OCI-LY7 (cell line): ENCODE data around the gene SNRPA1. TPM values are rescaled to one million over a fixed set of nuclear protein-coding genes. Genes with fewer than 3 reads are reported as not detected.

ENCODE experiments used
- BruUV-seq: library from RNA; stranded (reverse); fragments of 400-500 nt; replicated peaks from 2 replicates; lab custom pipeline; 2021; lab: Mats Ljungman, UMichigan
- CTCF ChIA-PET: fragments of 300-600 bp; sonication (Branson Sonifier 250); formaldehyde crosslinking; loops from one replicate; lab custom pipeline; 2022; ENCODE audit warnings: antibody characterized with exemption; ENCODE audit not compliant: unreplicated experiment; lab: Charles Lee
- POLR2A ChIA-PET: fragments of 300-600 bp; sonication (Branson Sonifier 250); formaldehyde crosslinking; loops from one replicate; lab custom pipeline; 2022; ENCODE audit warnings: antibody characterized with exemption; lab: Charles Lee
- DNase-seq: peaks from one replicate; pipeline ENCODE4 v3.0.0-alpha.2; 2015; ENCODE audit warnings: low spot score
- H2AFZ ChIP-seq: fragments of 200-600 bp; sonication (generic), shearing (Covaris generic); 2 replicates; pipeline ENCODE4 v1.6.1; 2014; ENCODE audit warnings: mild to moderate bottlenecking, antibody characterized with exemption, low read length, moderate library complexity
- H3K27ac ChIP-seq: fragments of 200-600 bp; sonication (generic); 2 replicates; pipeline ENCODE4 v1.5.1; 2014; ENCODE audit warnings: mixed run types, low read depth, mild to moderate bottlenecking, moderate library complexity, low read length, inconsistent platforms; ENCODE audit not compliant: poor library complexity, severe bottlenecking
- H3K36me3 ChIP-seq: fragments of 200-600 bp; sonication (generic); 2 replicates; pipeline ENCODE4 v1.6.1; 2014; ENCODE audit warnings: mild to moderate bottlenecking, antibody characterized with exemption, low read length, moderate library complexity, mixed read lengths; ENCODE audit not compliant: insufficient read depth
- H3K4me1 ChIP-seq: fragments of 200-600 bp; sonication (generic); 2 replicates; pipeline ENCODE4 v1.5.1; 2014; ENCODE audit warnings: mild to moderate bottlenecking, low read length; ENCODE audit not compliant: insufficient read depth, poor library complexity, severe bottlenecking
- H3K4me2 ChIP-seq: fragments of 200-600 bp; sonication (generic); 2 replicates; pipeline ENCODE4 v1.6.1; 2014; ENCODE audit warnings: mild to moderate bottlenecking, low read length
- H3K4me3 ChIP-seq: fragments of 200-600 bp; sonication (generic); 2 replicates; pipeline ENCODE4 v1.5.1; 2014; ENCODE audit warnings: mild to moderate bottlenecking, low read depth, low read length; ENCODE audit not compliant: poor library complexity, severe bottlenecking
- H3K79me2 ChIP-seq: fragments of 200-600 bp; sonication (generic); 2 replicates; pipeline ENCODE4 v1.6.1; 2016; ENCODE audit warnings: low read depth, mild to moderate bottlenecking, low read length, moderate library complexity, mixed read lengths; ENCODE audit not compliant: insufficient read depth
- H3K9me2 ChIP-seq: fragments of 200-600 bp; sonication (generic); 2 replicates; pipeline ENCODE4 v1.6.1; 2016; ENCODE audit warnings: mild to moderate bottlenecking, low read length, mixed read lengths; ENCODE audit not compliant: insufficient read depth
- H3K9me3 ChIP-seq: fragments of 200-600 bp; sonication (generic); 2 replicates; pipeline ENCODE4 v1.6.1; 2014; ENCODE audit warnings: mild to moderate bottlenecking, mixed run types, low read length, mixed read lengths
- H4K20me1 ChIP-seq: fragments of 200-600 bp; sonication (generic); 2 replicates; pipeline ENCODE4 v1.6.1; 2014; ENCODE audit warnings: mild to moderate bottlenecking, antibody characterized with exemption, low read length, moderate library complexity, mixed read lengths; ENCODE audit not compliant: insufficient read depth
- CTCF ChIP-seq: fragments of 200-600 bp; sonication (generic); conservative IDR thresholded peaks from 2 replicates; pipeline ENCODE4 v1.5.1; 2014; ENCODE audit warnings: mild to moderate bottlenecking, antibody characterized with exemption, low read length, moderate library complexity, mixed read lengths
- EZH2phosphoT487 ChIP-seq: fragments of 200-600 bp; sonication (generic); IDR thresholded peaks from 2 replicates; pipeline ENCODE4 v1.6.1; 2018; ENCODE audit warnings: low read depth, borderline replicate concordance, mild to moderate bottlenecking, mixed run types, antibody characterized with exemption, low read length, moderate library complexity, mixed read lengths
- intact Hi-C: fragments of 100-400 bp; cut with micrococcal nuclease; formaldehyde crosslinking; loops from one replicate; pipeline ENCODE4 v1.10.0; 2022; ENCODE audit not compliant: unreplicated experiment
- total RNA-seq, 2 experiments: library from RNA; depleted of rRNA in 1 of 2; stranded (reverse); fragments of >200 nt in 1 of 2; shearing (Covaris generic) in 1 of 2; gene quantifications; 2 replicates each; pipeline ENCODE4 v1.2.3, GENCODE V29; 2014 to 2022

The SNRPA1 gene
- total RNA-seq, 2 experiments from 2014 or later: 54.3 to 176 TPM

DNA sequence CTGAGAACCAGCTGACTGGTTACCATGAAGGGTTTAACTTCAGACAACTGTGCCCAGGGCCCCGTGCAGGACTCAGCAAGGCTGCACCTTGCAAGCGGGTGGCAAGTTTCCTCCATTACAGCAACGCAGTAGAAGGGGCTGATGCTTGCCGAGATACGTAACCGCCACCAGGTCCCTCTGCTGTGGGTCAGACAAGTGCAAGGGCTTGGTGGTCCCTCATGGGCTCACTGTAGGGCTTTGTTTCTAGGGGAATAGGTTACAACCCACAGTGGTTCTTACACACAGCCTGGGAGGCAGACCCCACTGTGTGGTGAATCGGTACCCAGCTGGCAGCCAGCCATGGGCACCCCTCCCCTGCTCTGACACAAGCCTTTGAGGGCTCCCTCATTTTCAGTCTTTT lies 15.5 kb upstream of the SNRPA1 start:
- Histone ChIP-seq H3K27ac (no peak overlapping the region), H3K36me3 (no peaks in the 10 kb centered on the region), H3K4me2 (no peak overlapping the region), H3K9me3 (no peaks in the 10 kb centered on the region), H3K4me3 (no peak overlapping the region), H4K20me1 (no peaks in the 10 kb centered on the region), H3K4me1 (peaks cover 7% of the 10 kb centered on the region), H2AFZ (no peak overlapping the region), H3K9me2 (no peaks in the 10 kb centered on the region), H3K79me2 (no peaks in the 10 kb centered on the region)
- ChIA-PET POLR2A (interaction anchor here (0.7 kb wide), 1 partner anchor 629 kb away, joined by 3 read pairs; no protein-coding TSS in a partner anchor), CTCF (no interaction called here)
- TF ChIP-seq EZH2phosphoT487 (no peak), CTCF (no peak)
- intact Hi-C loops: no loop called here
- no TSS peak for BruUV-seq
- DNase-seq: no peak

- no peaks in the 10 kb centered on the region for H4K20me1 ChIP-seq
- no TSS peak for BruUV-seq
- H3K4me3 ChIP-seq: no peak overlapping the region
- no peak for TF ChIP-seq EZH2phosphoT487
- TF ChIP-seq CTCF: no peak
- peaks cover 7% of the 10 kb centered on the region for H3K4me1 ChIP-seq
- H3K9me3 ChIP-seq: no peaks in the 10 kb centered on the region
- CTCF ChIA-PET: no interaction called here
- POLR2A ChIA-PET: no interaction called here
- no peak overlapping the region for H3K4me2 ChIP-seq
- H3K9me2 ChIP-seq: no peaks in the 10 kb centered on the region
- no peak for DNase-seq
- no peak overlapping the region for H2AFZ ChIP-seq
- H3K27ac ChIP-seq: no peak overlapping the region
- H3K79me2 ChIP-seq: no peaks in the 10 kb centered on the region
- H3K36me3 ChIP-seq: no peaks in the 10 kb centered on the region
- intact Hi-C loops: no loop called here
Observed at GRCh38 chr15:101310161-101310480, 15.1 kb upstream of the SNRPA1 start.

DNA sequence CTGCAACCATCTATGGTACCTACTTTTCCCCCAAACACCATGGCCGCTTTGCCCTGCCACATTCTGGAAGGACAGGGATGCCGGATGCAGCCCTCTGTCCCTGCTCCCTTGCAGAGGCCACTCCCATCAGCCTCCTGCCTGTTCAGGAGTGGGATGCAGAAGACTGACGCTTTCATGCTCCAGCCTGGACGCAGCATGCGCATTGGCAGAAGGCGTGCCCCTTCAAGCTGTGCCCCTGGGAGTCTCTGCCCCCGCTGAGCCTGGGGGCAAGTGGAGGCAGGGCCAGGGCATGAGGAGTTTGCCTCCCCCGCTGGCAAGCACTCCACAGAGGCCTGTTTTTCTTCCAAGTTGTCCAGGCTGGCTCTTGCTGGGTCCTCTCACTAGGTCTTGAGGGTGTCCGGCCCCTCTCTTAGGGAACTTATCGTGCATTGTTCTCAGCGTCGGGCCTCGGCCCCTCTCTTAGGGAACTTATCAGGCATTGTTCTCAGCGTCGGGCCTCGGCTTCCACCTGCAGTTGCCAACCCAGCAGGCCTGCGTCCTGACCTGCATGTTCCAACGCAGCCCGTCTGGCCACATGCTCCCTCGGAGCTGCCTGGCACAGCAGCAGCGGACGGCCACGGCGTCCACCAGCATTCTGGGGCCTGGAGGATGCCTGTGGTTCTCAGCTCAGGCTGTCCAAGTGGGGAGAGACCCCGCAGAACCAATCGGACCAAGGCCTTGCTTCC lies 14.6 kb upstream of the SNRPA1 start:
- CTCF ChIA-PET: interaction anchor here (0.5 kb wide), 1 partner anchor 537 kb away, joined by 3 read pairs; no protein-coding TSS in a partner anchor
- H3K9me2 ChIP-seq: no peaks in the 10 kb centered on the region
- peaks cover 7% of the 10 kb centered on the region for H3K4me1 ChIP-seq
- no peak for TF ChIP-seq EZH2phosphoT487
- no peak for TF ChIP-seq CTCF
- POLR2A ChIA-PET: no interaction called here
- no peak for DNase-seq
- no peaks in the 10 kb centered on the region for H4K20me1 ChIP-seq
- no peak overlapping the region for H2AFZ ChIP-seq
- no peak overlapping the region for H3K4me3 ChIP-seq
- no peaks in the 10 kb centered on the region for H3K36me3 ChIP-seq
- H3K9me3 ChIP-seq: no peaks in the 10 kb centered on the region
- intact Hi-C loops: loop anchor here (10.0 kb wide), 1 partner anchor 195 kb away; no protein-coding TSS in a partner anchor
- H3K27ac ChIP-seq: no peak overlapping the region
- no peak overlapping the region for H3K4me2 ChIP-seq
- BruUV-seq: no TSS peak
- H3K79me2 ChIP-seq: no peaks in the 10 kb centered on the region
